Measurements from ENCODE around the gene SH3RF3. TPM values are rescaled to one million over a fixed set of nuclear protein-coding genes. Genes with fewer than 3 reads are reported as not detected.

SH3RF3 gene
- polyA plus RNA-seq, 1 of the 3 experiments (the other 2 are of a cell fraction): 1.9 TPM

DNA sequence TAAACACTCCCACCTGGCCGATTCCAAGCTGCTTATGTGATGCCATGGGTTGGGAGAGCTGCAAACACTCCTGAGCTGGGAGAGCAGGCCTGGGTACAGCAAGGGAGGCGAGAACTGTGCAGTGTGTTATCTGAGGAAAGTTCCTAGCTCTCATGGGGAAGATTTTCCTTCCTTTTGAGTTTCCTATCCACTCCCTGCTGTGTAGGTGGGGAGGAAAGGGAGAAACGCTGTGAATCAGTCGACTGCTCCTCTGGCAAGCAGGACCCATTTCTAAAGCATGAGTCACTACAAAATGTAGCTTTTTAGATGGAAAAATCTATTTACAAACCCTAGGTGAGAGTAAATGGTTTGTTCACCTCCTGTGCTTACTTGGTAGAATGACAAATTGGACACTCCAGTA, 80.4 kb downstream of the SH3RF3 start:
- ChIA-PET POLR2A (no interaction called here), CTCF (no interaction called here)
- peak overlapping the region; percentile 15 for H3K4me2 ChIP-seq
- no peak overlapping the region for H3K4me3 ChIP-seq (ENCODE audit: low read depth in 2 of 2, low read length in 1 of 2)
- DNase-seq: no peak
- 21% methylated on average over 4 of the region's 4 CpGs for WGBS (ENCODE audit: low lambda C conversion rate)
- no peaks in the 10 kb centered on the region for H3F3A ChIP-seq (replicated peaks; ENCODE audit: insufficient read depth)
- peaks cover 47% of the 10 kb centered on the region for H4K20me1 ChIP-seq (ENCODE audit: insufficient read depth)
- H3K9me3 ChIP-seq: no peaks in the 10 kb centered on the region
- H3K4me1 ChIP-seq (ENCODE audit: control insufficient read depth in 1 of 2, insufficient read depth in 2 of 2, low read depth in 1 of 2, low read length in 1 of 2): peaks cover 19 to 25% of the 10 kb centered on the region in 2 experiments; a peak in 3 of 4 replicates
- H3K27ac ChIP-seq (ENCODE audit: low read depth in 2 of 2, low read length in 1 of 2): peak overlapping the region; percentile 50 to 65; a peak in 3 of 4 replicates
- no peaks in the 10 kb centered on the region for H3K9me2 ChIP-seq
- no peaks in the 10 kb centered on the region for H3K36me3 ChIP-seq (replicated peaks in 1 of 2; ENCODE audit: control insufficient read depth in 1 of 2, insufficient read depth in 2 of 2, low read length in 1 of 2)
- no peak overlapping the region for H3K9ac ChIP-seq
- H3K27me3 ChIP-seq (ENCODE audit: insufficient read depth): no peaks in the 10 kb centered on the region
- H3K79me2 ChIP-seq (ENCODE audit: insufficient read depth): peaks cover 32% of the 10 kb centered on the region; the same call in 1 of the 2 replicates
- no peak overlapping the region for H2AFZ ChIP-seq (ENCODE audit: low read depth)
- no peak; the same call in 1 of the 2 replicates for TF ChIP-seq SIN3A (IDR thresholded peaks at IDR 0.05; ENCODE audit: borderline replicate concordance, low read depth, low read length)
- no peak for TF ChIP-seq ELF1 (IDR thresholded peaks at IDR 0.05)
- 0 out of 2 replicates have a peak, but pooled peaks have one; percentile 34 for TF ChIP-seq TEAD4 (IDR thresholded peaks at IDR 0.05; ENCODE audit: borderline replicate concordance, insufficient read depth)
- no peak for TF ChIP-seq RCOR1 (IDR thresholded peaks at IDR 0.05; ENCODE audit: low read length)
- peak; percentile 77 for TF ChIP-seq NFIC (IDR thresholded peaks at IDR 0.05; ENCODE audit: borderline replicate concordance)
- TF ChIP-seq RFX5 (IDR thresholded peaks at IDR 0.05; ENCODE audit: low read length): no peak
- TF ChIP-seq, protein P1, sequence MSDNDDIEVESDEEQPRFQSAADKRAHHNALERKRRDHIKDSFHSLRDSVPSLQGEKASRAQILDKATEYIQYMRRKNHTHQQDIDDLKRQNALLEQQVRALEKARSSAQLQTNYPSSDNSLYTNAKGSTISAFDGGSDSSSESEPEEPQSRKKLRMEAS (IDR thresholded peaks at IDR 0.05; ENCODE audit: low read depth): 0 out of 2 replicates have a peak, but pooled peaks have one; percentile 15
- peak; percentile 74; the same call in 1 of the 2 replicates for TF ChIP-seq FOSL2 (IDR thresholded peaks at IDR 0.05; ENCODE audit: borderline replicate concordance, low read depth)
- TF ChIP-seq RXRA (IDR thresholded peaks at IDR 0.05; ENCODE audit: borderline replicate concordance, low read depth): 0 out of 2 replicates have a peak, but pooled peaks have one; percentile 17
- no peak for TF ChIP-seq EZH2phosphoT487 (IDR thresholded peaks at IDR 0.05; ENCODE audit: borderline replicate concordance, low read depth)
- peak; percentile 86 for TF ChIP-seq JUND (IDR thresholded peaks at IDR 0.05)
- TF ChIP-seq TCF12 (IDR thresholded peaks at IDR 0.05): peak; percentile 74

DNA sequence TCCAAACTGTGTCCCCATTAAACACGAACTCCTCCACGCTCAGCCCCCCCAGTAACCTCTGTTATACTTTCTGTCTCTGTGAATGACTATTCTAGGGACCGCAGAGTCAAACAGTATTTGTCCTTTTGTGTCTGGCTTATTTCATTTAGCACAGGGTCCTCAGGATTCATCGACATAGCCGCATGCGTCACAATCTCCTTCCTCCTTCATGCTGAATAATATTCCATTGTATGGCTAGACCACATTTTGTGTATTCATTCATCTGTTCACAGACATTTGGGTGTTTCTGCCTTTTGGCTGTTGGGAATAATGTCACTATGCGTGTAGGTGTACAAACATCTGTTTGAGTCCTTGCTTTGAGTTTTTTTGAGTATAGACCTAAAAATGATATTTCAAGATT, 80.9 kb downstream of the SH3RF3 start:
- Histone ChIP-seq H3K4me3 (ENCODE audit: low read depth in 2 of 2, low read length in 1 of 2) (no peak overlapping the region), H3K4me1 (ENCODE audit: control insufficient read depth in 1 of 2, insufficient read depth in 2 of 2, low read depth in 1 of 2, low read length in 1 of 2) (peaks cover 19 to 29% of the 10 kb centered on the region in 2 experiments; a peak in 3 of 4 replicates), H2AFZ (ENCODE audit: low read depth) (no peak overlapping the region), H3K9me3 (no peaks in the 10 kb centered on the region), H3K79me2 (ENCODE audit: insufficient read depth) (peaks cover 35% of the 10 kb centered on the region; the same call in 1 of the 2 replicates), H3K27me3 (ENCODE audit: insufficient read depth) (no peaks in the 10 kb centered on the region), H3K9ac (no peak overlapping the region), H3K4me2 (peak overlapping the region; percentile 15), H3F3A (replicated peaks; ENCODE audit: insufficient read depth) (no peaks in the 10 kb centered on the region), H3K36me3 (replicated peaks in 1 of 2; ENCODE audit: control insufficient read depth in 1 of 2, insufficient read depth in 2 of 2, low read length in 1 of 2) (no peaks in the 10 kb centered on the region), H3K9me2 (no peaks in the 10 kb centered on the region), H4K20me1 (ENCODE audit: insufficient read depth) (peaks cover 52% of the 10 kb centered on the region), H3K27ac (ENCODE audit: low read depth in 2 of 2, low read length in 1 of 2) (peak overlapping the region in 1 of 2 experiments; percentile 65; a peak in 2 of 4 replicates)
- TF ChIP-seq TAF1 (IDR thresholded peaks at IDR 0.05; ENCODE audit: borderline replicate concordance, low read depth, low read length) (no peak), JUND (IDR thresholded peaks at IDR 0.05) (no peak), NFIC (IDR thresholded peaks at IDR 0.05; ENCODE audit: borderline replicate concordance) (no peak), MXI1 (IDR thresholded peaks at IDR 0.05; ENCODE audit: low read depth, low read length) (no peak), CHD2 (IDR thresholded peaks at IDR 0.05; ENCODE audit: low read length, partially characterized antibody) (no peak), RAD21 (IDR thresholded peaks at IDR 0.05; ENCODE audit: low read length) (no peak), GABPA (IDR thresholded peaks at IDR 0.05; ENCODE audit: low read depth) (no peak), RXRA (IDR thresholded peaks at IDR 0.05; ENCODE audit: borderline replicate concordance, low read depth) (no peak), TEAD4 (IDR thresholded peaks at IDR 0.05; ENCODE audit: borderline replicate concordance, insufficient read depth) (no peak), EP300 (IDR thresholded peaks at IDR 0.05; ENCODE audit: borderline replicate concordance in 1 of 2, low read depth in 1 of 2, low read length in 1 of 2) (no peak), MEF2A (IDR thresholded peaks at IDR 0.05; ENCODE audit: borderline replicate concordance, low read depth) (no peak), FOXM1 (IDR thresholded peaks at IDR 0.05; ENCODE audit: low read depth) (no peak), POLR2AphosphoS5 (IDR thresholded peaks at IDR 0.05; ENCODE audit: low read depth, low read length) (no peak), RFX5 (IDR thresholded peaks at IDR 0.05; ENCODE audit: low read length) (no peak), ELF1 (IDR thresholded peaks at IDR 0.05) (no peak)
- TF ChIP-seq, protein P2, sequence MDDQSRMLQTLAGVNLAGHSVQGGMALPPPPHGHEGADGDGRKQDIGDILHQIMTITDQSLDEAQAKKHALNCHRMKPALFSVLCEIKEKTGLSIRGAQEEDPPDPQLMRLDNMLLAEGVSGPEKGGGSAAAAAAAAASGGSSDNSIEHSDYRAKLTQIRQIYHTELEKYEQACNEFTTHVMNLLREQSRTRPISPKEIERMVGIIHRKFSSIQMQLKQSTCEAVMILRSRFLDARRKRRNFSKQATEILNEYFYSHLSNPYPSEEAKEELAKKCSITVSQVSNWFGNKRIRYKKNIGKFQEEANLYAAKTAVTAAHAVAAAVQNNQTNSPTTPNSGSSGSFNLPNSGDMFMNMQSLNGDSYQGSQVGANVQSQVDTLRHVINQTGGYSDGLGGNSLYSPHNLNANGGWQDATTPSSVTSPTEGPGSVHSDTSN (IDR thresholded peaks at IDR 0.05): no peak
- TF ChIP-seq, protein P1 (IDR thresholded peaks at IDR 0.05; ENCODE audit: low read depth): no peak
- ChIA-PET POLR2A (no interaction called here), CTCF (interaction anchor here (1.0 kb wide), 2 partner anchors 14 to 186 kb away, joined by 4 read pairs; no protein-coding TSS in a partner anchor)
- 85% methylated on average over 7 of the region's 7 CpGs for WGBS (ENCODE audit: low lambda C conversion rate)
- no peak for DNase-seq

Measured in SK-N-SH (cell line).